Endothelial cell of umbilical vein (primary cell): Measurements from ENCODE around the gene DYDC2.
A peak's percentile ranks its signal among the peaks of the same experiment; 100 is the strongest.

Experiments
- CTCF ChIP-seq, 2 donors: IDR thresholded peaks; 1 replicate in 1 of 2; 2 replicates in 1 of 2; pipeline ENCODE4 v1.5.1; 2011; ENCODE audit warnings: low read length in 2 of 2, mild to moderate bottlenecking in 2 of 2, moderate library complexity in 2 of 2, control low read depth in 1 of 2, inconsistent platforms in 1 of 2, low read depth in 1 of 2; ENCODE audit not compliant: insufficient read depth in 1 of 2; ENCODE audit errors: extremely low read depth in 1 of 2
- EZH2 ChIP-seq: IDR thresholded peaks from 2 replicates; pipeline ENCODE4 v1.6.1; 2012; ENCODE audit warnings: borderline replicate concordance, low read depth, mild to moderate bottlenecking, moderate library complexity, low read length, inconsistent platforms; ENCODE audit not compliant: severe bottlenecking
- FOS ChIP-seq: IDR thresholded peaks from 2 replicates; pipeline ENCODE4 v1.6.1; 2011; ENCODE audit warnings: mild to moderate bottlenecking, low read length, moderate library complexity, borderline replicate concordance; ENCODE audit not compliant: insufficient read depth
- GATA2 ChIP-seq: IDR thresholded peaks from 2 replicates; pipeline ENCODE4 v1.7.0; 2011; ENCODE audit warnings: low read depth, mild to moderate bottlenecking, moderate library complexity, mixed read lengths, low read length; ENCODE audit not compliant: insufficient read length, insufficient read depth
- JUN ChIP-seq: IDR thresholded peaks from 2 replicates; pipeline ENCODE4 v1.6.1; 2011; ENCODE audit warnings: borderline replicate concordance, low read depth; ENCODE audit not compliant: insufficient read length, insufficient read depth
- MAX ChIP-seq: IDR thresholded peaks from 2 replicates; pipeline ENCODE4 v1.6.1; 2011; ENCODE audit not compliant: insufficient read depth, insufficient read length
- MYC ChIP-seq: IDR thresholded peaks from one replicate; pipeline ENCODE4 v1.6.1; 2011; ENCODE audit warnings: mild to moderate bottlenecking, low read depth, low read length
- POLR2A ChIP-seq: IDR thresholded peaks from 2 replicates; pipeline ENCODE4 v1.6.1; 2012; ENCODE audit warnings: low read depth, mild to moderate bottlenecking, control low read depth, low read length
- POLR2AphosphoS5 ChIP-seq: IDR thresholded peaks from 2 replicates; pipeline ENCODE4 v1.6.1; 2012; ENCODE audit warnings: low read depth, mild to moderate bottlenecking, control low read depth, low read length, moderate library complexity; ENCODE audit not compliant: insufficient read depth

GRCh38 chr10:80356563-80356988 is at the start of gene DYDC2, which contains the start of gene DYDC1:
- no peak for TF ChIP-seq POLR2A
- TF ChIP-seq CTCF (IDR thresholded peaks at IDR 0.05; ENCODE audit: extremely low read depth in 1 of 2, insufficient read depth in 1 of 2, low read depth in 1 of 2, low read length in 2 of 2): no peak
- no peak for TF ChIP-seq MAX
- peak; percentile 62 for TF ChIP-seq EZH2
- TF ChIP-seq FOS: no peak
- TF ChIP-seq POLR2AphosphoS5: no peak
- TF ChIP-seq MYC: no peak
- no peak for TF ChIP-seq GATA2
- TF ChIP-seq JUN: no peak
